Measurements from ENCODE around the gene DGUOK. TPM values are rescaled to one million over a fixed set of nuclear protein-coding genes. Genes with fewer than 3 reads are reported as not detected.

The DGUOK gene
- total and polyA plus RNA-seq, 2 of the 4 experiments (the other 2 are of a cell fraction): 66.3 to 111 TPM

DNA sequence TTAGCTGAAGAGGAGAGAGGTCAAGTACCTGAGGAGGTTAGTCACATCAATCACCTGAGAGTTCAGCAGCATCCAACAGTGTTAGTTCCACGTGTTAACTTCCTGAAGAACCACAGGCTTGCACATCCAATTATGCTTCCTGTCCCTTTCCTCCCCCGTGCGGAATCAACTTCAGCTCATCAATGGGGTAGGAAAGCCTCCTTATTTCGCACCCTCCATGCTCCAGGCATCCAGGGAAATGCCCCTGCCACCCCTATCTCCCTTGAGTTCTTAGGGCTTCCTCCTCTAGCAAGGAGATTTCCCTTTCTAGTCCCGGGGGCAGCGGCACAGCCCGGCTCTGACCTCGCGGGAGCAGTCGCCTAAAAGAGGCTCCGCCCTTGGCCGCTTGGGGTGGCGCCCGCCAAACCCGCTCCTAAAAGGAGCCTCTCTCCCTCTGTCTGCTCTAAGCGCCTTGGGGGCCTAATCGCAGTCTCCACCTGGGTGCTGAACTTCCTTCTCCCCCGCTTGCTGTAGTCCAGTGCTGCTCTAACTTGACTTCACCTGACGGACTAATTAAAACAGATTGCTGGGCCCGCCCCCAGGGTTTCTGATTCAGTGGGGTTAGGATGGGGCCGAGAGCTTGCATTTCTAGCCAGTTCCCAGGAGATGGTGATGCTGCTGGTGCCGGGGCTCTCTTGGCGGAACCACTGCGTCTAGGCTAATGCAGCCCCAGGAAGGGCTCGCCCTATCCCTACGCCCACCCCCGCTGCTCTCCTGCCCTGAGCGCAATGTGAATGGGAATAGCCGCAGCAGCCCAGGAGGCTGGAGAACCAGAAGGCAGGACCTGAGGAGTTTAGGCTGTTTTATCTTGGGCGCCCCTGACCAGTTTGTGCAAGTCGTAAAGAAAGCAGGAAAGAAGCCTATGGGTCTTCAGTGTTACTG, 54.7 kb downstream of the DGUOK start:
- DNase-seq (no peak), ATAC-seq (ENCODE audit: low read depth) (no peak)
- 0 out of 2 replicates have a peak overlapping the region, but pooled peaks have one; percentile 5 for H2BK20ac ChIP-seq (ENCODE audit: low read depth, low read length)
- peak overlapping the region; percentile 41; the same call in 1 of the 2 replicates for H3K4ac ChIP-seq (ENCODE audit: low read depth, low read length)
- H3K27me3 ChIP-seq (ENCODE audit: control insufficient read depth, insufficient read depth, low read length): no peaks in the 10 kb centered on the region; the same call in 1 of the 2 replicates
- no peak overlapping the region for H4K5ac ChIP-seq (ENCODE audit: low read depth, low read length)
- H2AK9ac ChIP-seq (replicated peaks; ENCODE audit: low read depth, low read length, poor library complexity): no peak overlapping the region
- no peak overlapping the region for H2BK5ac ChIP-seq (ENCODE audit: low read depth, low read length, poor library complexity, severe bottlenecking)
- WGBS, 2 experiments (ENCODE audit: extremely low coverage in 2 of 2, insufficient read length in 1 of 2): 16% methylated on average over 8 of the region's 31 CpGs; no CpG with 5 or more reads in 1 of the 2 experiments
- H3K56ac ChIP-seq (ENCODE audit: extremely low read depth, insufficient read depth, low read length): no peak overlapping the region
- no peak overlapping the region for H3K4me3 ChIP-seq (ENCODE audit: insufficient read depth, low read depth, low read length)
- no peak overlapping the region for H4K91ac ChIP-seq (ENCODE audit: insufficient read depth, low read depth, low read length)
- no TSS peak for BruUV-seq (replicated peaks)
- H3K4me1 ChIP-seq (ENCODE audit: control insufficient read depth, insufficient read depth, low read length): peaks cover 11% of the 10 kb centered on the region
- no peak overlapping the region for H3K27ac ChIP-seq (ENCODE audit: insufficient read depth, low read length)
- no peaks in the 10 kb centered on the region for H3K9me3 ChIP-seq (ENCODE audit: control insufficient read depth, insufficient read depth, low read length)
- peaks cover 4% of the 10 kb centered on the region for H4K20me1 ChIP-seq (ENCODE audit: insufficient read depth, low read length)
- peak overlapping the region; percentile 88 for H2AK5ac ChIP-seq (ENCODE audit: low read depth, low read length)
- dilution Hi-C loops (cut with HindIII; ENCODE audit: low sequenced_read_pairs, unreplicated experiment): no loop called here
- peak overlapping the region; percentile 5; the same call in 1 of the 2 replicates for H2BK120ac ChIP-seq (ENCODE audit: low read depth, low read length)
- H2AFZ ChIP-seq (replicated peaks; ENCODE audit: low read length, poor library complexity): peak overlapping the region; percentile 82
- peak overlapping the region; percentile 30; the same call in 1 of the 2 replicates for H3K4me2 ChIP-seq (ENCODE audit: low read depth, low read length)
- no peak overlapping the region for H3K18ac ChIP-seq (ENCODE audit: low read depth, low read length)
- POLR2A ChIA-PET (ENCODE audit: unreplicated experiment): no interaction called here
- peak overlapping the region in 1 of 2 experiments; percentile 59; a peak in 1 of 4 replicates for H4K8ac ChIP-seq (ENCODE audit: low read depth in 2 of 2, low read length in 2 of 2)
- peak overlapping the region; percentile 73; the same call in 1 of the 2 replicates for H3K23ac ChIP-seq (ENCODE audit: low read depth, low read length)
- CTCF ChIA-PET: no interaction called here
- in situ Hi-C loops (cut with MboI; ENCODE audit: low sequenced_read_pairs): loop anchor here (10.0 kb wide), 1 partner anchor 157 kb away; the partner anchor contains the start of gene STAMBP
- H2BK15ac ChIP-seq (ENCODE audit: low read depth, low read length): peak overlapping the region; percentile 62; the same call in 1 of the 3 replicates
- H3K9me1 ChIP-seq (ENCODE audit: insufficient read depth, low read length): peaks cover 8% of the 10 kb centered on the region
- peaks cover 0 to 10% of the 10 kb centered on the region in 2 experiments; a peak in 3 of 4 replicates for H3K79me1 ChIP-seq (ENCODE audit: low read depth in 1 of 2, low read length in 2 of 2)
- no peak overlapping the region for H3K9ac ChIP-seq (ENCODE audit: low read depth, low read length)
- 0 out of 2 replicates have a peak overlapping the region, but pooled peaks have one; percentile 52 for H3K14ac ChIP-seq (replicated peaks; ENCODE audit: low read depth, low read length)
- H3K36me3 ChIP-seq (ENCODE audit: control insufficient read depth, insufficient read depth, low read length): peaks cover 2% of the 10 kb centered on the region; the same call in 1 of the 2 replicates
- intact Hi-C loops (cut with micrococcal nuclease): loop anchor here (5.0 kb wide), 1 partner anchor 54 kb away; the partner anchor contains the start of gene DGUOK
- no peak for TF ChIP-seq RCOR1 (IDR thresholded peaks at IDR 0.05; ENCODE audit: insufficient replicate concordance, low read length)
- no peak for TF ChIP-seq RAD21 (IDR thresholded peaks at IDR 0.05; ENCODE audit: low read length)
- no peak for TF ChIP-seq CEBPB (IDR thresholded peaks at IDR 0.05; ENCODE audit: low read depth, low read length)
- TF ChIP-seq FOS (IDR thresholded peaks at IDR 0.05; ENCODE audit: low read depth, low read length): no peak
- no peak for TF ChIP-seq CHD1 (IDR thresholded peaks at IDR 0.05; ENCODE audit: low read depth, low read length)
- TF ChIP-seq MAZ (IDR thresholded peaks at IDR 0.05; ENCODE audit: borderline replicate concordance, low read depth, low read length): no peak
- TF ChIP-seq RFX5 (IDR thresholded peaks at IDR 0.05; ENCODE audit: low read depth, low read length): no peak
- no peak for TF ChIP-seq SMC3 (IDR thresholded peaks at IDR 0.05; ENCODE audit: low read depth, low read length)
- TF ChIP-seq USF2 (IDR thresholded peaks at IDR 0.05; ENCODE audit: low read depth, low read length): no peak
- no peak for TF ChIP-seq BHLHE40 (IDR thresholded peaks at IDR 0.05; ENCODE audit: low read depth, low read length)
- no peak for TF ChIP-seq NFE2L2 (IDR thresholded peaks at IDR 0.05; ENCODE audit: low read depth, low read length)
- no peak for TF ChIP-seq ELK1 (IDR thresholded peaks at IDR 0.05; ENCODE audit: borderline replicate concordance, low read depth, low read length)
- no peak for TF ChIP-seq MXI1 (IDR thresholded peaks at IDR 0.05; ENCODE audit: borderline replicate concordance, low read depth, low read length)
- no peak for TF ChIP-seq MAFK (IDR thresholded peaks at IDR 0.05; ENCODE audit: low read depth, low read length)
- no peak for TF ChIP-seq POLR2A (IDR thresholded peaks at IDR 0.05; ENCODE audit: low read depth, low read length)

Measured in IMR-90 (cell line).